Erythroblast (primary cell): Measurements from ENCODE around the gene GYPC.
A peak's percentile ranks its signal among the peaks of the same experiment; 100 is the strongest.

Experiments
- DNase-seq, 2 experiments: peaks; one replicate each; lab custom pipeline; 2025; lab: John Stamatoyannopoulos, UW
- GATA1 ChIP-seq: IDR thresholded peaks from 2 replicates; pipeline ENCODE4 v1.6.1; 2011; ENCODE audit warnings: low read depth, mild to moderate bottlenecking, control low read depth, low read length, moderate library complexity
- POLR2A ChIP-seq: IDR thresholded peaks from 2 replicates; pipeline ENCODE4 v1.6.1; 2011; ENCODE audit warnings: mild to moderate bottlenecking, low read length

The GYPC gene

DNA sequence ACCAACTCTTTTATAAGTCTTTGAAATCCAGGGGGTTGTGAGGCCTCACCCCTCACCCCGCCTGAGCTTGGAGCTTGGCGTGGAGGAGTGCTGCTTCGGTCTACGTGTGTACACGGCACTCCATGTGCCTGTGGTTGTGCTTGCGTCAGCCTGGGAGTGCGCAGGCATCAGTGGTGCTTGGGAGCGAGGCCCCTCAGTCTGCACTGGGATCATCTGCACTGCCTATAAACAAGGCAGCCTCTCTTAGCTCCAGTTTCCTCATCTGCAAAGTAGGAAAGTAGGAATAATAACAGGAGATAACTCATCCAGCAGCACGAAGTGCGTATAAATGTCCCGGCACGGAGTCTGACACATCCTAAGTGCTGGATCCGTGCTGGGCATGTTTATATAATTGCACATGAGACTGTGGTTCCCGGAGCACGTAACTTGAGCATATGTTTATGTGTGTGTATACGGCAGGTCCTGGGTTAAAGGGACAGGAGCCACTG is 1.2 kb downstream of the GYPC start:
- DNase-seq = peak; percentile 79 to 87
- TF ChIP-seq GATA1 (no peak), POLR2A (peak; percentile 81)

DNA sequence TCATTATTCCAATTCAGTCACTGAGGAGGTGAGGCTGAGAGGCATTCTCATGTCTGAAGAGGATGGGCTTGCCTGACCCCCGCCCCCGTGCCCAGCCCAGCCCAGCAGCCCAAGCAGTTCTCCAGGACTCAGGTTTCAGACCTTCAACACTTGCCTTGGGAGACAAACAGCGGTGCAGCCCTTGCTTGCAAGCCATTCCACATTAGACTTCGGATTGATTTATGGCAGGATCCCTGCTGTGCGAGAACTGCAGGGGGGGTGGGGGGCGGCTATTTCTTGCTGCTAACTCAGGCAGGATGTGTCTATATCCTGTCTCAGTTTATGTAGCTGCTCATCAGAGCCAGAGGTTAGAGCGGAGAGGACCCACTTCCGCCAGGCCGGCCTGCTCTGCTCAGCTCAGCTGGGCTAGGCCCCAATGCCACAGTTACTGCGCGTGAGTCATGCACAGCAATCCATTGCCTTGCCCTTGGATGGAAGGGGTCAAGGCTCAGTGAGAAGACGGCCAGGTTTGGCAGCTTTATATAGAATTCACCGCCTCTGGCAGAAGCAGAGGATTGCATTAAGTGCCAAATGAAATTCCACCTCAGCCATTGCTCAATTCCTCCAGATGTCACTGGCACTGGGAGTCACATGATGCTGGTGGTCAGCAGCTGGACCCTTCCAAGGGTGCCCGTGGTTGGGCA is 1.8 kb downstream of the GYPC start:
- DNase-seq = peak; percentile 87 to 91
- TF ChIP-seq GATA1 (no peak), POLR2A (peak; percentile 36)

DNA sequence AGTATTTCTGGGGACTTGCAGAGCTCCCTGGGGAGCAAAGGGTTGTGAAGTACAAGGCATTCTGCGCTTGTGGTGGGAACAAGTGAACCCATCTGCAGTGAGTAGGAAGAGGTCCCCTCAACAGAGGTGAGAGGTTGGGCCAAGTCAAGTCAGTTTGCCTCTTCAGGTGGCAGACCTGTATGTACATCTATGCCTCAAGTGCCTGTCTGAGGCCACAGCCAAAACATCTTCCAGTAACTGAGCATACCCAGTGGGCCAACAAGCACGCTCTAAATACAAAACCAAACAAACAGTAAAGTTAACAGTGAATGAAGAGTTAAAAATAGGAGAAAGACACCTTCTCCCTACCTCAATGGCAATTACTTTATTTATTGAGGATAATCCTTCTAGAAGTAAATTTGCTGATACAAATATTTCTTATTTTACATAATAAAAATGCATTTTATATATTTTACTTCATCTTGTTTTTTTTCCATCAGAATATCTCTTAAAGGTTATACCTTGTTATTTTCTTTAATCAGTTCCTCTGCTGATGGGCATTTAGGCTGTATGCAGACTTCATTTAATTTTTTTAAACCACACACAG is 2.5 kb downstream of the GYPC start:
- DNase-seq = peak in 1 of 2 experiments; percentile 70
- TF ChIP-seq GATA1 = no peak
- TF ChIP-seq POLR2A = no peak

DNA sequence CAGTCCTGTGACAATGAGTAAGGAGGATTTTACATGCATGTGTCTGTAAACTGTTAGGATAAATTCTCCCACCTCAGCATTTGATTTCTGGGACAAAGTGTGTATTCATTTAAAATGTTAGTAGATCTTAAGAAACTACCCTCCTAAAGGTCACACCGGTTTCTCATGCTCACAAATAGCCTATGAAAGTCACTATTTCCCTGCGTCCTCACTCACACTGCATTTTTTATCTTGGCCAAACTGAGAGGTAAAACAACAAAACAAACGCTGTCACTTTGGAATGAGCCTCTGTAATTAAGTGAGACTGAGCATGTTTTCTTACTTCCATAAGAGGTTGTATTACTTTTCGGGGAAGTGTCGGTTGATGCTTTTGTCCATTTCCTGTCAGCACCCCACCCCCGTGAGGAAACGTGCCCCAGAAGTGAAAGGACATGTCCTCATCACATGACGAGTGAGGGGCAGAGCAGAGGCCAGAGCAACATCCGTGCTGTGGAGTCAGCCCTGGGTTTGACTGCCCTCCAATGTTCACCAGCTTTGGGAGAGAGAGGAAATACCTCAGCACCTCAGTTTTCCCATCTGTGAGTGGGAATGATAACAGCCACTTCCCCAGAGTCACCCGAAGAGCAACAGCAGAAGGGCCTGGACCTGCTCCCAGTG is 3.1 kb downstream of the GYPC start:
- peak; percentile 80 to 83 for DNase-seq
- TF ChIP-seq GATA1 (no peak), POLR2A (peak; percentile 76)

- peak; percentile 70 to 77 for DNase-seq
- no peak for TF ChIP-seq GATA1
- peak; percentile 59 for TF ChIP-seq POLR2A
Observed at GRCh38 chr2:126659562-126660467, 3.9 kb downstream of the GYPC start.

GRCh38 chr2:126660971-126661370 is 5.0 kb downstream of the GYPC start:
- TF ChIP-seq GATA1 = no peak
- no peak for TF ChIP-seq POLR2A
- peak in 1 of 2 experiments; percentile 40 for DNase-seq

DNA sequence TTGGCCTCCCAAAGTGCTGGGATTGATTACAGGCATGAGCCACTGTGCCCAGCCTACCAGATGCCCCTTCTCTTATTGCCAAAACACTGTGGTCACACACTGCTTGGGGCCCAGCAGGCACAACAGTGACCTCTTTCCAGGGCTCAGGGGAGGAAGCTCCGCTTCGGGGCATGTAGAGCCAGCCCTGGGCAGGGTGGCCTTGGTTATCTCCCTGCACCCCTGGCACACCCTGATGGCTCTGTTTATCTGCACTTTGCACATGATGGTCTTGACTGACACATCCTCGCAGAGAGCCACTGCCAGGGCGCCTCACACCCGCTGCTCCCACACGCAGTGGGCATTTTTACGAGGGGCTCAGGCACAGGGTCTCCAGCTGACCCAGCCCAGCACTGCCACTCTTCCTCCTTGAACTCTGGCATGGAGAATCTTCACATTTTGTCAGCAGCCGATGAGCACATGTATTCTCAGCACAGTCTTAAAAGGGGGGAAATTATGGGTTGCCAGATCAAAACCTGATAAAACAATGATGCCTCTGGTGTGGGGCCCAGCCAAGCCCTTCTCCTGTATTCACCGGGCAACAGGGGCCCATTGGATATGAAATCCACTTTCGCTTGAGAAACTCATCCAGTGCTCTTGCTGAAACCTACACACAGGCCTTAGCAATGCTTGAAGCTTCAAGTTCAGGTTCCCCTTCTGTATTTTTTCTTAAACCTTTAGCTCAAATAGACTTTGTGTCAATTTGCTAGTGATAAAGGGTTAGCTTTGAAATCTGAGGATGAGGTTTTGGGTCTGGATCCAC is 5.9 kb downstream of the GYPC start:
- TF ChIP-seq POLR2A (peak; percentile 61), GATA1 (peak; percentile 96)
- DNase-seq = peak; percentile 95 to 98

DNA sequence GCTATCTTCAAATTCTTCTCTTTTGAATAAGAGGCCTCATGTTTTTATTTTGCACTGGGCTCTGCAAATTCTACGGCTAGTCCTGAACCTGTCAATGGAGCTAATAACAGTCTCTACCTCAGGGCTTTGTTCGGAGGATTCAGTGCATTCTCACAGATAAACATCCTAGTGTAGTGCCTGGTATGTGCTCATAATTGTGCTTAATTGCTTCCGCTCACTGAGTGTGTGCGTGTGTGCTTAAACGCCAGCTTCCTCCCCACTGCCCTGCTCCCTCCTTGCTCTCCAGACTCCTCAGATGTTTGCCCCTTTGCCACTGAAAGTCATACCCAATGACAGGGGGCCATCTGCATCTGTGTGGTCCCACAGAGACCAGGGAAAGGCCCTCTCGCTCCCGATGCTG is 6.7 kb downstream of the GYPC start:
- DNase-seq = peak; percentile 29 to 63
- no peak for TF ChIP-seq POLR2A

DNA sequence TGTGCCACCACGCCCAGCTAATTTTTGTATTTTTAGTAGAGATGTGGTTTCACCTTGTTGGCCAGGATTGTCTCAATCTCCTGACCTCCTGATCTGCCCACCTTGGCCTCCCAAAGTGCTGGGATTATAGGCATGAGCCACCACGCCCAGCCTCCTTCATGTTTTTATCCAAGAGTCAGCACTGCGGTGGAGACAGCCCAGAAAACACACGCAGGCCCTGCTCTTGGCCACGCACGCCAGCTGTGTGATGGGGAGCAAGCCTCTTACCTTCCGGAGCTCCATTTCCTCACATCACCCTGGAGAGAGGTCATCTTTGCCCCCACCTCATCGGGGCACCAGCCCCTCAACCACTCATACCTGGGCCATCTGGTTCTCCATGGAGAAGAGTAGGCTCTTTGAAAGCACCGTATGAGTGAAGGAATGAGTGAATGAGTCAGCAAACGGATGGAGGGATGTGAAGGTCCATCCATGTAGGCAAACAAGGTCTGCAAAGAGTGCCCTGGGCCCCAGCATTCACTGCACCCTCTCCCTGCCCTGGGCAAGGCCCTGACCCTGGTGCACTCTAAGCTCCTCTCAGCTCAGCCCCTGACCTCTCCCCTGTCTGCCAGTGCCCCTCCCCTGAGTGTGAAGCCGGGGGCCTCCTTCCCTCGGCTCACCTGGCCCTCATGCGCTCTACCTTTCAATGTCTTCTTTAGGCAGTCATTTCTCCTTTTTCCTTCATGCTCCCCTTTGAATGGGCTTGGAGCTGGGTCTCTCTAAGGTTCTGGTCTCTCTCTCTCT is 7.4 kb downstream of the GYPC start:
- peak; percentile 31 to 42 for DNase-seq
- no peak for TF ChIP-seq GATA1
- TF ChIP-seq POLR2A = no peak

DNA sequence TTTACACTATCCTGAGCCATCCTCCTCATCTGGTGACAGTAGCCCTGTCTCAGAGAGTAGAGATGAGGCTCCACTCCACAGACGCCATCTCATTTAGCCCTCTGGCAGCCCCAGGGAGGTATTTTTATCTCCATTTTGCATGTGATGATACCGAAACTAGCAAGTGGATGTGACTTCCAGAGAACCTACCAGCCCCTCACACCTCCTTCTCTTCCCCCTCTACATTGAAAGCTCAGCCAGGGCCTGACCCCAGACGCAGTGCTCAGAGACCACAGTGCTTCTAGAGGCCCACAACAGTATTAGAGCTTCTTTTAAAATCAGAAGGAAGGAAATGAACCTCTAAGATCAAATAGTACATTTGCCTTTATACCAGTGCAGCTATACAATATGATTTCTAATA is 8.3 kb downstream of the GYPC start:
- peak; percentile 74 to 76 for DNase-seq
- no peak for TF ChIP-seq POLR2A

DNA sequence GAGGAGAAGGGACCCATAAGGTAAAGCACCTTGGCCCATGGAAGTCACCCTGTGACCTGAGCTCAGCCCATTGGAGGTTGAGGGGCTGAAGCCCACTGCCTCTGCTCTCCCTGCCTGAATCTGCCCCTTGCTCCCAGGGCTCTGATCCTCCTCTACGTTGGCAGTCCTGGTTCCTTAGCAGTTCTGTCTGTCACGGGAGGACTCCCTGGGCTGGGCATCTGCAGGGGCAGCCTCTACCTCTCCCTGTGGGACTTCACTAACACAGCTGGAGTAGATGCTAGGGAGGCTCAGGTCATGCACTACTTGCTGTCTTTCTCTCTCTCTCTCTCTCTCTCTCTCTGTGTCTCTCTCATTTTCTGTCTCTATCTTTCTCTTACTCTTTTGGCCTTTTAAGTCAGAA is 8.7 kb downstream of the GYPC start:
- no peak for TF ChIP-seq GATA1
- no peak for TF ChIP-seq POLR2A
- DNase-seq = peak in 1 of 2 experiments; percentile 57

- no peak for TF ChIP-seq GATA1
- no peak for TF ChIP-seq POLR2A
- DNase-seq = no peak
Observed at GRCh38 chr2:126665483-126665882, 9.5 kb downstream of the GYPC start.
